ENCODE measurements around the gene SLC25A5.

GRCh38 chrX:119429471-119429870, 38.8 kb upstream of the SLC25A5 start:
- no peak for TF ChIP-seq HDGF (IDR thresholded peaks at IDR 0.05; ENCODE audit: borderline replicate concordance)
- TF ChIP-seq SP1 (IDR thresholded peaks at IDR 0.05), result no peak
- TF ChIP-seq BHLHE40 (IDR thresholded peaks at IDR 0.05; ENCODE audit: borderline replicate concordance), result no peak
- no peak for TF ChIP-seq FOXK2 (IDR thresholded peaks at IDR 0.05)
- no peak for TF ChIP-seq FOXM1 (IDR thresholded peaks at IDR 0.05; ENCODE audit: borderline replicate concordance)
- TF ChIP-seq PKNOX1 (IDR thresholded peaks at IDR 0.05), result no peak
- TF ChIP-seq NFRKB (IDR thresholded peaks at IDR 0.05), result no peak
- TF ChIP-seq CTBP1 (IDR thresholded peaks at IDR 0.05; ENCODE audit: borderline replicate concordance), result no peak
- TF ChIP-seq SUZ12 (IDR thresholded peaks at IDR 0.05), result no peak
- TF ChIP-seq FOXA1 (IDR thresholded peaks at IDR 0.05), result no peak
- TF ChIP-seq ELF4 (IDR thresholded peaks at IDR 0.05), result no peak
- no peak for TF ChIP-seq TARDBP (IDR thresholded peaks at IDR 0.05)
- TF ChIP-seq ARNT (IDR thresholded peaks at IDR 0.05), result no peak
- TF ChIP-seq L3MBTL2 (conservative IDR thresholded peaks at IDR 0.05), result no peak

All from HEK293T (cell line).